Large intestine (tissue), 3 donors: Measurements from ENCODE around the gene MEG3. TPM values are rescaled to one million over a fixed set of nuclear protein-coding genes. Genes with fewer than 3 reads are reported as not detected.
A peak's percentile ranks its signal among the peaks of the same experiment; 100 is the strongest.

ENCODE experiments used
- DNase-seq, 2 donors: peaks; one replicate each; pipeline versions ENCODE4 v3.0.0 to v3.0.0-alpha.2; 2013
- H3K27ac ChIP-seq: one replicate; pipeline ENCODE4 v1.5.1; 2013; ENCODE audit warnings: low read length
- H3K27me3 ChIP-seq: 2 replicates; pipeline ENCODE4 v1.6.1; 2013; ENCODE audit warnings: low read length; ENCODE audit not compliant: control insufficient read depth, insufficient read depth
- H3K36me3 ChIP-seq: 2 replicates; pipeline ENCODE4 v1.6.1; 2013; ENCODE audit warnings: low read length; ENCODE audit not compliant: control insufficient read depth, insufficient read depth
- H3K4me1 ChIP-seq: one replicate; pipeline ENCODE4 v1.6.1; 2013; ENCODE audit warnings: low read length; ENCODE audit not compliant: control insufficient read depth, insufficient read depth
- H3K4me3 ChIP-seq: one replicate; pipeline ENCODE4 v1.5.1; 2013; ENCODE audit warnings: low read length
- H3K9me3 ChIP-seq: one replicate; pipeline ENCODE4 v1.6.1; 2013; ENCODE audit warnings: mild to moderate bottlenecking, low read depth, low read length, moderate library complexity; ENCODE audit not compliant: control insufficient read depth
- WGBS: methylation state at CpG from one replicate; pipeline ENCODE4 v1.1.5; 2013; ENCODE audit warnings: low lambda C conversion rate; ENCODE audit not compliant: insufficient coverage; 5-methylcytosine and 5-hydroxymethylcytosine counted together
- polyA plus RNA-seq: library from polyadenylated mRNA; unstranded; fragments of 120-200 nt; gene quantifications from one replicate; pipeline ENCODE4 v1.2.1, GENCODE V29; 2013

Gene MEG3
- polyA plus RNA-seq, 1 donor, result 248 TPM

DNA sequence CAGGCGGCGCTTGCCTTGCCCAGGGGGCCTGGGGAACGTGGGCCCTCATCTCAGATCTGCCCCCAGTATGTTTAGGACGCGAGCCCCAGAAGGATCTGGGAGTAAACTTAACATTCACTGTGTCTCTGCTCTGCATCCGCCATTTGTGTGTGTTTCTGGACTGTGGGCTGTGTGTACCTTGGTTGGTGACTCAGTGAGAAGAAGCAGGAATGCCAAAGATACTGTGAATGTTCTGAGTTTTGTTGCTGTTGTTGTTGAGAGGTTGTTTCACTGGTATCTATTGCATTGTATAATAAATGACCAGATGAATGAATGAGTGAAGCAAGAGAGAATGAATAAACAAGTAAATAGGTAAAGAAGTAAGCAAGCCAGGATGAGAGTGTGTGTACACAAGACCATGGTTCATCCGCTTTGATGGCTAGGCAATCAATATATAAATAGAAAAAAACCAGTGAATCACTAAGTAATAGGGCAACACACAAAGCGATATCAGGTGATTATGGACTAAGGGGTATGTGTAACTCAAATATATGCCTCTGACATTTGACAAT lies 20.5 kb downstream of the MEG3 start:
- 95% methylated on average over 2 of the region's 8 CpGs for WGBS
- Histone ChIP-seq H3K4me3 (no peak overlapping the region), H3K27ac (no peak overlapping the region), H3K27me3 (no peaks in the 10 kb centered on the region), H3K4me1 (no peaks in the 10 kb centered on the region), H3K36me3 (peaks cover 2% of the 10 kb centered on the region), H3K9me3 (no peaks in the 10 kb centered on the region)
- no peak for DNase-seq

- Histone ChIP-seq H3K36me3 (peaks cover 2% of the 10 kb centered on the region), H3K4me1 (no peaks in the 10 kb centered on the region), H3K9me3 (no peaks in the 10 kb centered on the region), H3K27ac (no peak overlapping the region), H3K27me3 (no peaks in the 10 kb centered on the region), H3K4me3 (no peak overlapping the region)
- 54% methylated on average over 5 of the region's 8 CpGs for WGBS
- no peak for DNase-seq
Measured at GRCh38 chr14:100849115-100849781, 23.3 kb downstream of the MEG3 start.

DNA sequence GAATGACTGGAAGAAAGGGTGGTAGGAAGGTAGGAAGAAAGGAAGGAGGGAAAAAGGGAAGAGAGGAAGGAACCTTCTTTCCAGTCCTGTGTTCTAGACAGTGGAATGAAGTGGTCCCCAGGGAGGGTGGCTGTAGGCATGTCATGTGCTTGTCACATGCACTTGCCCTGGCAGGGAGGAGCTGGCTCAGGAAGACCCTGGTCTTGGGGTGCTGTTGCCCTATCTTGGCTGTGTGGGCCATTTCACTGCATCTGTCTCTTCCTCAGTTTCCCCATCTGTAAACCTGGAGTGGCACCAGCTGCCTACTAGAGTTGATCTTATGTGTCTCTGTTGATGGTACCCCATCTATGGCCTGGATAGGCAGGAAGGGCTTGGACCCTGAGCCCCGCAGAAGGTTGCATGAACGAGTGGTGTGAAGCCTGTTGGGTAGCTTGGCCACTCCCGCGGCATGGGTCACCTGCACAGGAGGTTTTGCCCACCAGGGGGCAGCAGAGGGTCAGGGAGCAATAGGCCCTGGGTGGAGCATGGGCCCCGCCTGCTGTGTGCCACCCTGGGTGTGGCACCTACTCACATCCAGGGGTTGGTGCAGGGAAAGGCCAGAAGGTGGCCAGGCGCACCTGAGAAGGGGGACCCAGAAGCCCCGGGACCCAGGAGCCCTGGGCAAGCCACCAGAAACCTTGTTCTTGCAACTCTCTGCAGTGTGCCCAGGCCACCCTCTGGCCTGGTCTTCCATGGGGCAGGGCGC lies 25.1 kb downstream of the MEG3 start:
- H3K4me1 ChIP-seq, result no peaks in the 10 kb centered on the region
- H3K27me3 ChIP-seq, result no peaks in the 10 kb centered on the region
- no peaks in the 10 kb centered on the region for H3K9me3 ChIP-seq
- H3K36me3 ChIP-seq, result no peaks in the 10 kb centered on the region
- peak; percentile 29 to 53 for DNase-seq
- H3K27ac ChIP-seq, result no peak overlapping the region
- WGBS, result no CpG with 5 or more reads among the region's 8 CpGs
- H3K4me3 ChIP-seq, result no peak overlapping the region

DNA sequence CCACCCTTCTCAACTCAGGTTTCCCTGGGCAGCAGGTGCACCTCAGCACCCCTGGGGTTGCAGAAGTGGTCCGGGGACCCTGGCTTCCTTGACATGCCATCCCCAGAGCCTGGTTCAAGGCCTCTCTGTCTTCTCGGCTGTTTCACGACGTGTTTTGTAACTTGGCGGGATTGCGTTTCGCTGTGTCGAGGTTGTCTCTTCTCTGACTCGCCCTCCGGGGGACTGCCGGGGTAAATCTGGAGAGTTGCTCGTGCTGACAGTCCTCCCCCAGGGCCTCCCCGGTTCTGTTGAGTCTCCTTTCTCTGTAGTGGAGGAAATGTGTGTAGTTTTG lies 25.6 kb downstream of the MEG3 start:
- no peak overlapping the region for H3K27ac ChIP-seq
- no peaks in the 10 kb centered on the region for H3K36me3 ChIP-seq
- no peak overlapping the region for H3K4me3 ChIP-seq
- no peaks in the 10 kb centered on the region for H3K27me3 ChIP-seq
- no peak for DNase-seq
- no peaks in the 10 kb centered on the region for H3K4me1 ChIP-seq
- WGBS, result no CpG with 5 or more reads among the region's 13 CpGs
- H3K9me3 ChIP-seq, result no peaks in the 10 kb centered on the region

DNA sequence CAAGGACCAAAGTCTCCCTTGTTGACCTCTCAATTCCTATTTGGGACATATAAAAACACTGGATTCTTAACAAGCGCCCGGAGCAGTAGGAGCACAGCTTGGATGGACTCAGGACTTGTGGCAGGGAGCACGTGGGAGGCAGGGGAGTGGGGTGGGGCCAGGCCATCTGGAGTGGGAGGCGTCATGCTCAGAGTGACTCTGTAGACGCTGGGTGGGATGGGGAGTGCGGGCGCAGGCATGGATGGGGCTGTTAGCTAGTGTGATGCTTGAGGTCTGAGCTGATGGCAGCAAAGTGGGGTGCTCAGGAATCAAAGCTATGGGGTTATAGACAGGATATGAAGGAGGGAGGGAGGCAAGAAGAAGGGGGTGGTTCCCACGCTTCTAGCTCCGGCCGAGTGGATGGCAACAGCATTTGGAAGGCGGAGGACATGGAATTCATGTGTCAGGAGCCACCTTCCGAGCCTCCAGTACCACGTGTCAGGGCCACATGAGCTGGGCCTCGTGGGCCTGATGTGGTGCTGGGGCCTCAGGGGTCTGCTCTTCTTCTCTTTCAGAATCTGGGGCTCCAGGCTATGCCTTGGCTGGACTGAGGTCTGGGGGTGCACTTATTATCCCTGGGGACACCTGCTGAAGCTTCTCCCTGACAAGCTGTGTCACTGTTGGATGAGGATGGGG lies 26.2 kb downstream of the MEG3 start:
- Histone ChIP-seq H3K27ac (no peak overlapping the region), H3K4me3 (no peak overlapping the region), H3K27me3 (no peaks in the 10 kb centered on the region), H3K36me3 (no peaks in the 10 kb centered on the region), H3K9me3 (no peaks in the 10 kb centered on the region), H3K4me1 (no peaks in the 10 kb centered on the region)
- no peak for DNase-seq
- no CpG with 5 or more reads among the region's 14 CpGs for WGBS

DNA sequence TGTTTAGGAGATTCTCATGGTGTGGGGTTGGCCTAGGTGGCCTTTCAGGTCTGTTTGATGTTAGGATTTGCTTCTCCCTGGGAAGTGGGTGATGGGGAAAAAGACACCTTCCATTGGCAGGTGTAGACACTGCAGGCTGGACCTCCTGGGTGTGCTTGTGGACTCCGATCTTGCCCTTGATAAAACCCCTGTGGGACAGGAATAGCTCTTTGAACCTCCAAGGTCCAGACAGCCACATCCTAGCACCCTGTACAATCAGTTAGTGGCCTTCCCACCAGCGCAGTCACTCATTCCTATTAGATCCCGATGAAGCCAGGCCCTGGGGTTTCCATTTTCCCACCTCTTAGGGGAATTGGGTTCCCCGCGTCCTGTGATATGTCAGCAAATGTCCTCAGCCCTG lies 28.5 kb downstream of the MEG3 start:
- Histone ChIP-seq H3K9me3 (no peaks in the 10 kb centered on the region), H3K36me3 (no peaks in the 10 kb centered on the region), H3K27me3 (no peaks in the 10 kb centered on the region), H3K4me1 (no peaks in the 10 kb centered on the region), H3K4me3 (no peak overlapping the region), H3K27ac (no peak overlapping the region)
- DNase-seq, result no peak
- WGBS, result no CpG with 5 or more reads among the region's 5 CpGs

DNA sequence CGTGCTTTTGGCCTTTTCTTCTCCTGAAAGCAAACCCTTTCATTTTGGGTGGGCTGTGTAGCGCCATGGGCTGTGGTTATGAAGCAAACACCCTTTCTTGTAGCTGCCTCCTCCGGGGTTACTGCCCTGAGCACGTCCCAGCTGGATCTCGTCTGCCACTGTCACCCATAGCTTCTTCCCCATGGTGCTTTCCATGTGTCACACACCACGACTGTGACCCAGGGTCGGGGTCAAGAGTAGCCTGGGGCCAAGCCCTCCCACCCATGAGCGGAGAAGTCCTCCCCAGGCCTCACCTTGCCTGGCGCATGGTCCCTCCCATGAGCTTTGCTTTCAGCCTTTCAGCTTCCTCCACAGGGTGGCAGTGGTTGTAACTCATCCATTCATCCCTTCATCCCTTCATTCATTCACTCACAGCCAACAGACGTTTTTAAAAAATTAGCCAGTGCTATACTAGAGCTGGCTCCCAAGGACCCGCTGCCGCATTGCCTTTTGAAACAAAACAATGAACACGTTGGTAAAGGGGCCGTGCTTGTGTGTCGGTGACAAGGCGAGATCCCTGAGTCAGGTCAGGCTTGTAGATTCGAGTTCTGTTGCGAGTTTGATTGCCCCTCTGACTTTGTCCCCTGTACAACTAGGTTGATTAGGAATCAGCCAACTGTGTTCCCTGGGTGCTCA lies 29.5 kb downstream of the MEG3 start:
- no CpG with 5 or more reads among the region's 18 CpGs for WGBS
- Histone ChIP-seq H3K4me1 (no peaks in the 10 kb centered on the region), H3K4me3 (no peak overlapping the region), H3K27me3 (no peaks in the 10 kb centered on the region), H3K36me3 (no peaks in the 10 kb centered on the region), H3K27ac (no peak overlapping the region), H3K9me3 (no peaks in the 10 kb centered on the region)
- DNase-seq, result no peak

DNA sequence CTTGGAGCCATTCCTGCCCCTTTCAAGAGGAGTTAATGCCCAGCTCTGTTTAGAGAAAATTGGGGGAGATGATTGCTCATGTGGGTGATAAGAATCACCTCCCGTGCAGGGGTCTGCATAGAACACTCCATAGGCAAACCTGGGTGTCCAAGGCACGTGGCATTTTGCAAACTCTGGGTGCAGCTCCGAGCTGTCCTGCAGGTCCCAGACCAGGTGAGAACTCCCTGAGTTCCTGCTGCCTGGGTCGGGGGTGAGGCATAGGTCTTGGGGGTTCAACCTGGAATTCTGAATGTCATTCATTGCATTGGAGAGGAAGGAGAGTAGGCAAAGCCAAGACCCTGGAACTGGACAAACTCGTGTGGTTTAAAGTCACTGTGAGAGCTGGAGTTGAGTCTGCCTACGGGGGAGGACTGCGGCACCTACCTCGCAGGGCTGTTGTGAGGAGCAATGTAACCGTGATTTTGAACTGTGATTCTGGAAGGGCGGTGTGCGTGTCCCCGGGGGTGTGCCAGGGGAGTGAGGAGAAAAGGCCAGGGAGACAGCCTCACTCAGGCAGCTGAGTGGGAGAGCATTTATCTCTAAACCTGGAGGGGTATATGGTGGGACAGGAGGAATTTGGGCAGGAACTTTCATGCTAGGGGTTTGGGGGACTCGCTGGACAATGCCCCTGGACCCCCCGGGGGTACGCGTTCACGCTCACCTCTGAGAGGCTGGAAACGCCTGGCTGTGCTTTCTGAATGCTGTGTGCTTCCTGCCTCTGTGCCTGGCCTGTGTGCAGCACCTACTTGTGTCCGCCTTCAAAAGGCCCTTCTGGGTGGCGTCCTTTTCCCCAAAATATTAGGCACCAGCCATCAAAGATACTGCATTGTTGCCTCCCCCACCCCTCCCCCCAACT lies 30.4 kb downstream of the MEG3 start:
- Histone ChIP-seq H3K4me1 (no peaks in the 10 kb centered on the region), H3K9me3 (no peaks in the 10 kb centered on the region), H3K36me3 (no peaks in the 10 kb centered on the region), H3K27ac (no peak overlapping the region), H3K27me3 (no peaks in the 10 kb centered on the region), H3K4me3 (no peak overlapping the region)
- no peak for DNase-seq
- WGBS, result 80% methylated on average over 1 of the region's 20 CpGs

- no peak overlapping the region for H3K4me3 ChIP-seq
- H3K27ac ChIP-seq, result no peak overlapping the region
- H3K9me3 ChIP-seq, result peaks cover 5% of the 10 kb centered on the region
- H3K36me3 ChIP-seq, result peaks cover 2% of the 10 kb centered on the region
- DNase-seq, result no peak
- H3K4me1 ChIP-seq, result no peaks in the 10 kb centered on the region
- WGBS, result no CpG with 5 or more reads among the region's 14 CpGs
- no peaks in the 10 kb centered on the region for H3K27me3 ChIP-seq
Measured at GRCh38 chr14:100857233-100857922, 31.5 kb downstream of the MEG3 start.
